Stimulated activated CD8-positive, alpha-beta memory T cell treated with anti-CD3 and anti-CD28 coated beads, Interleukin-15, amount 100 ng/mL, for 48 hours (primary cell): ENCODE results near the gene NGF.
"Not testable (repeated sequence)": the region's sequence is repeated elsewhere in the genome, so short reads cannot be mapped to it uniquely, and the experiment has no call there.

Experiments used
- DNase-seq, 2 donors: peaks; one replicate each; pipeline ENCODE4 v3.0.0-alpha.2; 2020; ENCODE audit warnings: low read depth in 2 of 2

Gene NGF

GRCh38 chr1:115310581-115311473 lies 27.2 kb downstream of the NGF start:
- no peak for DNase-seq

GRCh38 chr1:115309504-115309903 lies 28.5 kb downstream of the NGF start:
- DNase-seq, result not testable (repeated sequence)

GRCh38 chr1:115308969-115309368 lies 29.1 kb downstream of the NGF start:
- no peak for DNase-seq

- DNase-seq, result no peak
Observed at GRCh38 chr1:115307661-115308060, 30.4 kb downstream of the NGF start.

GRCh38 chr1:115306146-115306545 lies 31.9 kb downstream of the NGF start:
- no peak for DNase-seq

- DNase-seq, result no peak
Observed at GRCh38 chr1:115303364-115303763, 34.7 kb downstream of the NGF start.

GRCh38 chr1:115302390-115302961 lies 35.6 kb downstream of the NGF start:
- no peak for DNase-seq

GRCh38 chr1:115301438-115302020 lies 36.5 kb downstream of the NGF start:
- no peak for DNase-seq

- DNase-seq, result no peak
Observed at GRCh38 chr1:115300087-115300876, 37.8 kb downstream of the NGF start.

- no peak for DNase-seq
Observed at GRCh38 chr1:115299266-115299665, 38.8 kb downstream of the NGF start.

- no peak for DNase-seq
Observed at GRCh38 chr1:115296981-115297380, 41.1 kb downstream of the NGF start.

GRCh38 chr1:115295904-115296696 lies 41.9 kb downstream of the NGF start:
- DNase-seq, result no peak

GRCh38 chr1:115293899-115294298 lies 44.1 kb downstream of the NGF start:
- no peak for DNase-seq

GRCh38 chr1:115293006-115293405 lies 45.0 kb downstream of the NGF start:
- DNase-seq, result no peak

- no peak for DNase-seq
Observed at GRCh38 chr1:115291741-115292140, 46.3 kb downstream of the NGF start.

- no peak for DNase-seq
Observed at GRCh38 chr1:115289940-115290339, 48.1 kb downstream of the NGF start.

GRCh38 chr1:115288591-115289198 lies 49.4 kb downstream of the NGF start:
- DNase-seq, result no peak

- no peak for DNase-seq
Observed at GRCh38 chr1:115286431-115287205, 51.4 kb downstream of the NGF start.

GRCh38 chr1:115284209-115284608 lies 53.8 kb downstream of the NGF start:
- no peak for DNase-seq

- no peak for DNase-seq
Observed at GRCh38 chr1:115283681-115284146, 54.3 kb downstream of the NGF start.
